Activated CD4-positive, alpha-beta T cell treated with anti-CD3 and anti-CD28 coated beads, Interleukin-2, Interleukin-6, amounts not matched to agents 100 ng/mL and 50 ng/mL, durations not matched to agents 16 hours and 8 hours (primary cell): ENCODE measurements around the gene MRGPRF.

Experiments used
- DNase-seq: peaks from one replicate; pipeline ENCODE4 v3.0.0-alpha.2; 2020

MRGPRF gene

GRCh38 chr11:69013009-69013951 is at the start of gene MRGPRF:
MRGPRF (minus strand) TSS chr11:69013246; CDS start chr11:69009901, 3,345 bp downstream.
- DNase-seq, result no peak

- no peak for DNase-seq
These were observed 49.3 kb upstream of the MRGPRF start for GRCh38 chr11:69062169-69062855.

GRCh38 chr11:69061713-69062053 is 48.6 kb upstream of the MRGPRF start:
- no peak for DNase-seq

- no peak for DNase-seq
These were observed 48.0 kb upstream of the MRGPRF start for GRCh38 chr11:69060806-69061712.

GRCh38 chr11:69059985-69060384 is 46.9 kb upstream of the MRGPRF start:
- no peak for DNase-seq

GRCh38 chr11:69059429-69059828 is 46.4 kb upstream of the MRGPRF start:
- no peak for DNase-seq

GRCh38 chr11:69058511-69059270 is 45.6 kb upstream of the MRGPRF start:
- no peak for DNase-seq

GRCh38 chr11:69057801-69058200 is 44.8 kb upstream of the MRGPRF start:
- no peak for DNase-seq

- DNase-seq, result no peak
These were observed 44.2 kb upstream of the MRGPRF start for GRCh38 chr11:69057236-69057635.

- peak; percentile 56 for DNase-seq
These were observed 42.8 kb upstream of the MRGPRF start for GRCh38 chr11:69055598-69056516.

- no peak for DNase-seq
These were observed 42.2 kb upstream of the MRGPRF start for GRCh38 chr11:69055212-69055586.

- DNase-seq, result no peak
These were observed 41.6 kb upstream of the MRGPRF start for GRCh38 chr11:69054397-69055211.

- DNase-seq, result no peak
These were observed 40.7 kb upstream of the MRGPRF start for GRCh38 chr11:69053546-69054396.

- no peak for DNase-seq
These were observed 40.1 kb upstream of the MRGPRF start for GRCh38 chr11:69053169-69053477.

- DNase-seq, result no peak
These were observed 39.5 kb upstream of the MRGPRF start for GRCh38 chr11:69052343-69053168.

- DNase-seq, result no peak
These were observed 38.6 kb upstream of the MRGPRF start for GRCh38 chr11:69051381-69052342.
